Right forelimb (tissue), 1 donor: ENCODE data around the gene PHACTR1.

Source experiments
- DNase-seq: peaks from one replicate; pipeline ENCODE4 v3.0.0-alpha.2; 2018

The PHACTR1 gene

DNA sequence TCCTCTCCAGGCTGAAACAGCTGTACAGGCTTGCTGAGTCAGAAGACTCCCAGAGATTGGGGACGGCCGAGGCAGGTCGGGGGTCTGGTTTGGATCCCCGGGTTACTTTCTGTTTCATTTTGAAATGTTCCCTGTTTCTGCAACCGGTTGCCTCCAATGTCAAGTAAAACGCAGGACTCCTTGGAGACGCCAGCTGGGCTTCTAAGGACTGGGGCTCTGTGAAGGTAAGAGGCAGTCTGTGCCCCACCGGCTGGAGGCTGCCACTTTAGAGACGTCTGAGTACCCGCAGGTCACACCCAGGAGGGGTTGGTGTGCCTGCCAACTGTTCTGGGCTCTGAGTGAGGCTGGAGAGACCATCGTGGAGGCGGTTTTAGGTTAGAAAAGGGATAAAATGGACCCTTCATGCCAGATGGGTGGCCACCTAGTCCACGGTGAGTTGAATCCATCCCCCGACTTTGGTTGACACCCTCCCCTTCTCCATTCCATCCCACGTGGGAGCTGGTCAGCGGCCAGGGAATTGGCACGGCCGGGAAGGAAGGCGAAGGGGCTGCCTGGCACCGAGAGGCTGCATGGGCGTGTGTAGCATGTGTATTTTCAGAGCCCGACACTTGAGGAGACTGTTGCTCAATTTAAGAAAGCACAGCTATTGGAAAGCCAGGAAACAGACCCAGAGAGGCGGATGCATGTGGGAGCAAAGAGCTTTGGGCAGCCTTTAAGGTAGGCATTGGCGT lies 240.9 kb downstream of the PHACTR1 start:
- DNase-seq = peak; percentile 80

DNA sequence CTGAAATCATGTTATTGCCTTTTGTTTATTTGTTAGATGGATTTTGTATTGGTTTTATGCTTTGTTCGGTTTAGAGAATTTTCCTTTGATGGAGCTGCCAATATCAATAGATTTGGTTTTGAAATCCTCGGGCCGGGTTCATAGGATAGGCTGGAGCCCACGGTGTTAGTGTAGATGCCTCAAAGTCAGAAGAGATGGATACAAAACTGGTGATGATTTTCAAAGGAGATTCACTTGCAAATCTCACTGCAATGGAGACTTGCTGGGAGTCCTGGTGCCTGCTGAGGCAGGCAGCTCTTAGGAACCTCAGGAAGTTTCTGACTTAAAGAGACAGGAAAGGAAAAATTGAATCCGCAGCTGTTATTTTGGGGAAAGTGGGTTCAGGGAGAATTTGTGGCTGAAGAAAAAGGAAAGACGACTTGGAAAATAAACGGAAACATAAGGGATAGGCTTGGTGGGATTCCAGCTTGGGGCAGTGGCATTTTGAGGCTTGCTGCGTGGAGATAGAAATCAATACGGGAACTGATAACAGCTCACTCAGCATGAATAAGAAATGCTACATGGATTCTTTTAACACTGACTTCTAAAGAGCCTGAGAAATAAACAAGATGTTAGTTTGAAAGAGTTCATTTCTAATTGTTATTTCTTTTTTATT lies 241.6 kb downstream of the PHACTR1 start:
- no peak for DNase-seq

DNA sequence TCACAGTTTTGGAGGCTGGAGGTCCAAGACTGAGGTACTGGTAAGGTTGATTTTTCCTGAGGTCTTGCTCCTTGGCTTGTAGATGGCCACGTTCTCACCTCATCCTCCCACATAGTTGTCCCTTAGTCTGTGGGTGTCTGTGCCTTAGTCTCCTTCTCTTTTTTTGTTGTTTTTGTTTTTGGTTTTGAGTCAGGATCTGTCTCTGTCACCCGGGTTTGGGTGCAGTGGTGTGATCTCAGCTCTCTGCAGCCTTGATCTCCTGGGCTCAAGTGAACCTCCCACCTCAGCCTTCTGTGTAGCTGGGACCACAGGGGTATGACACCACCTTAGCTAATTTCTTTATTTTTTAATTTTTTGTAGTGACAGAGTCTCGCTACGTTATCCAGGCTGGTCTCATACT lies 245.2 kb downstream of the PHACTR1 start:
- no peak for DNase-seq

DNA sequence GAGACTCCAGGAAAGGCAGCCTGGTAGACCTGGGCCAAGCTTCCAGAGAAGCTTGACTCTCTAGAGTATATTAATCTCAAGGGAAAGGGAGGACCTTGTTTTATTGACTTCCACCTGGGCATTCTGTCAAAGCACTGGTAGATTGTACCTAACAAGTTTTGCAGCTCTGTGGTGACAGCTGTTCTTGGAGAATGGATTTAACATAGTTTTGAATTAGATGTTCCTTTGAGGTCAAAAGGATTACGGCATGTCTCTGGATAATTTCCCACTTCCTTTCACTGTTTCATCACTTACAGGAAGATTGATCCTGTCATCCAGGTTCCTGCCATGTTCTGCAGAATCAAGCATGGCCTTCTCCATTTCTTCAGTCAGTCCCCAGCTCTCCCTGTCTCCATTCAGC lies 246.0 kb downstream of the PHACTR1 start:
- no peak for DNase-seq

DNA sequence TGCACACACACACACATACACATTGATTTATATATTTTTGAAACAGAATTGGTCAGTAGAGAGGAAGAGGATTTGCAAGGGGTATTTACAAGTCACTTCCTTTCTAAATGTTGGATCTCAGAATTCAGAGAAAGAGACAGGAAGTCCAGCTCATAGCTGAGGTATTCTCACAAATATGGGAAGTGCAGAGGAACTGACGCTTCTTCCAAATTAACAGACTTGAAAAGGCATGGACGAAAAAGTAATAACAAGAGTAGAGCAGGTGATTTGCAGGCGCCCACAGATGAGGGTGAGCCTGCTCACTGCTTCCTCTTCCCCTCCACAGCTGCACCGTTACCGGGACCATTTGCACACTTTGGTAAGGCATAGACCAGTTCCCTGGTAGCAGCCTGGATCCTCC lies 246.4 kb downstream of the PHACTR1 start:
- DNase-seq = no peak

DNA sequence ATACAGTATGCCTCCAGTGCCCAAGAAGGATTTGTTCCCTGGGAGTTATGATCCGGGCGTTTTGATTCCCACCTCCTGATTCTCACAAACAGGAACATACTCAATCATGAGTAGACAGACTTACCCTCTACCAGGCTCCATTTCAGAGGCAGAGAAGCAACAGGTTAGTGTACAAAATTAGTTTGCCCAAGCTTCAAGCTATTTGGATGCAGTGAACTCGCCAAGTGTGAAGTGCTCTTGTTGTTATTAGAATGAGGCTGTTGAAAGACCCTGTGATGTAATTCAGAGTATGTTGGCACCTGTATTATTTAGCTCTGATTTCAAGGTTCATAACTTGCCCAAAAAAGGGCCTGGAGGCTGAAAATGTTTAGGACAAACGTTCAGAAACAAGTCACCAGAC lies 247.0 kb downstream of the PHACTR1 start:
- no peak for DNase-seq

DNA sequence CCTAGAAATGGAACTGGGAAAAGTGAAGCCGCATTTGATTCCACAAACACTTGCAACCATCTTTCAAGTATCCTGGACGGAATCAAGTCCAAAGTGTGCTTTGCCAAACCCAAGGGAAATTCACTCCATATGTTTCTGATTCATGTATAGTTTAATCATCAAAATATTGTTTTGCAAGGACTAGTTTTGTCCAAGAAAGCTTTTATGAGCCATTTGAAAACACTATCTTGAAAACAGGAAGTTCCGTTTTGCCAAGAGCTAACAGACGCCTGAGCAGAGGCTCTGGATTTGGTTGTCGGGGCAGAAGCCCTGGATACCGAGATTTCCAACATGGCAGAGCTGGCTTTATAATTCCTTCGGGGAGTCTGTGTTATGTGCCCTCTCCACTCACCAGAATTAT lies 251.1 kb downstream of the PHACTR1 start:
- no peak for DNase-seq

DNA sequence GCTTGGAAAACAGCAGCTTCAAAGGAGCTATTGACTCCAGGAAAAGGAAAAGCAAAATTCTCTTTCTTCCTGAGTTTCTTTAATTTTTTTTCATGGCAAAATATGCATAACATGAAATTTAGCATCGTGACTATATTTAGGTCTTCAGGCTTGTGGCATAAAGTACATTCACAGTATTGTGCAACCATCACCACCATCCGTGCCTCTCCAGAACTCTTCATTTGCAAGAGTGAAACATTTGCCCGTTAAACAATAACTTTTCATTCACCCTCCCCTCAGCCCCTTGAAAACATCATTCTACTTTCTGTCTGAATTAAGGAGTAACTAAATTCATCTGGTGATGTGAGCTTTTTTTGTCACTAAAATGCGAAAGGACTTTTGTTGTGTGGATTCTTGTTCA lies 251.7 kb downstream of the PHACTR1 start:
- no peak for DNase-seq

DNA sequence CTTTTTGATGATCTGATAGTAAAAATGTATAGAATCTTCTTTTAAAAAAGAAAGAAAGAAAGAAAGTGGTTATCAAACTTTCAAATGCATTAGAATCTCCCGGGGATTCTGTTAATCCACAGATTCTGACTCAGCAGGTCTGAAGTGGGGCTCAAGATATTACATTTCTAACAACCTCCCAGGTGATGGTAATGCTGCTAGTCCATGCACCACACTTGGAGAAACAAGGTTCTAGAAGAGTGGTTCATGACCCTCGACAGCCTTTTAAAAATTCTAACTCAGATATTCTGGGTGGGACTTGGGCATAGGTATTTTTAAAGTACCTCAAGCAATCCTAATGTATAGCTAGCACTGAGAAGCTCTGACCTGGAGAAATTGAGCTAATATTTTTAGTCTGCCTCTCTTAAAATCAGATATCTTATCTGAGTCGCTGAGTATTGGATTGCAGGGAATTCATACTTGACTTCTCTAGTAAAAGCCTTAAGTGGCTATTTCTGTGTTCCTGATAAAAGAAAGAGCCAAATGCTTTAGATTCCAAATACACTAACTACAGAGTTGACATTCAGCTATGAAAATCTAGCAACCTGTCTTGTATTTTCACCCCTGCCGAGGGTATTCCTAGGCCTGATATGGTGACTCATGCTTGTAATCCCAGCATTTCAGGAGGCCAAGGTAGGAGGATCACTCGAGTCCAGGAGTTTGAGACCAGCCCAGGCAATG lies 252.4 kb downstream of the PHACTR1 start:
- no peak for DNase-seq

DNA sequence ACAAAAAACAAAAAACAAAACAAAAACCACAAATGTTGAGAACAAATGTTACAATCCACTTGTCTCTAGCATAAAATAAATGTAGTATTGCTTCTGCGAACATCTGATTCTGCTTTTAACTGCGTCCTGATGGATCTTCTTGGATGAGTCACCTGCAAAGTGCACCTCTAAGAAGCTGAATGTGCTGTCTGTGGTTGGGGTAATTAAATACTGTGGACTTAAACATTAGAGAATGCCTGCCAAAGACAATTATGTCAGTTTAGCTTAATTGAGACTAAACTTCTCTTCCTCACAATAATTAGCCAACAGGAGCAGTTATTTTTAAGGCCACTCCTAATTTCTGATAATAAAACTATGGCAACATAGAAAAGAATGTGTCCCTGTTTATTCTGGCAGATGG lies 253.4 kb downstream of the PHACTR1 start:
- no peak for DNase-seq

DNA sequence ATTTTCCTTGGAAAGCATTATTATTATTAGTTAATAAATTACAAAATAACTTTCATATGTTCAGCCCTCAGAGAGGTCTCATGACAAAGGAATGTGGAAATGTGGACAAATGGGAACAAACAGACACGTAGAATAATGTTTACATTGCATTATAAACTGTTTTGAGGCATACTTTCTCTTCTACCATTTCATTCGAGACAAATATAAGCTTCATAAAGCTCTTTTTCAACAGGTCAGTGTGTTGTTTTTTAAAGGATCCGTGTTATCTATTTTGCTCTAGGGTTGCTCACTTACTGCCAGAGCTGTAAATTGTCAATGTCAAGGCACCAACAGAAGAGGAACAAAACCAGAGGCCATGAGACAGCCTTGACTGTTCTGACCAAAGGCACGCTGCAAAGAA lies 256.8 kb downstream of the PHACTR1 start:
- DNase-seq = no peak

DNA sequence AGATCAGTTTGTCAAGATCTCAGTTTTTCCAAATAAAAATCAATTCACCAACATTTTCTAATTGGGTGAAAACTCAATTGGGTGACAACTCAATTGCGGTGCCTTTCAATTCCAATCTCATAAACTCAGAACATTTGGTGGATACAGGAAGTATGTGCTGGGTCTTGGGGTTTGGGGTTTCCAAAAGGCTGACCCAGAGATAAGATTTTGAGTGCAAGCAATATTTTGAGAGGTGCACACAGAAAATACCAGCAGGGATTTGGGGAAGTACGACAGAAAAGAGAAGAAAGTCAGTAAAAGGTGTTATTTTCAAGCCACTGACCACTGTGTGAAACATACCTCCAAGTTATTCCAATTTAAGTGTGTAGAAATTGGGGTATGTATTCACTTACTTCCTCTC lies 258.0 kb downstream of the PHACTR1 start:
- DNase-seq = no peak

DNA sequence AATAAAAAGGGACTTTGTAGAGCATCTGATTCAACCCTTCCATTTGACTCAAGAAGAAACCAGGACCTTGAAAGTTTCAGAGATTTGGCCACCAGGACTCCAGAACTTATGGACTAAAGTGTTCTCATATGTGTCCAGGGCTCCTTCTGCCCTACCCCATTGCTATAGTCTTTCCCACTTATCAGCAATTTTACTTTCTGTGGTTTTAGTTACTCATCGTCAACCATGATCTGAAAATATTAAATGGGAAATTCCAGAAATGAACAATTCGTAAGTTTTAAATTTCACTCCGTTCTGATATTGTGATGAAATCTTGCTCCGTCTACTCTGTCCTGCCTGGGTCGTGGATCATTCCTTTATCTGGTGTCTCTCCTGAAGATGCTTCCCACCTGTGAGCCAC lies 259.8 kb downstream of the PHACTR1 start:
- DNase-seq = no peak

DNA sequence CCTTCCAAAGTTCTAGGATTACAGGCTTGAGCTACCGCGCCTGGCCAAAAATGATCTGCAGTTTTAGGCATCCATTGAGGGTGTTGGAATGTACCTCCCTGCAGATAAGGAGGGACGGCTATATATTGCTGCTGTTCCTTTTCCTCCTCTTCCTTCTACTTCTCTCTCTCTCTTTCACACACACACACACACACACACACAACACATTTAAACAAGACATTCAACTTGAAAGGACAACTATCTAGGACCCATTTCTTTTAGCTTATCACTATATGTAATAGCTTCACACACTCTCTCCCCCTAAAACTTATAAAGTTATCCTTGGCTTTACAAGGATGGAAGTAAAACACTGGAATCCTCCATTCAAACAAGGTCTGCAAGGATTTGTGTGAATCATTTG lies 260.6 kb downstream of the PHACTR1 start:
- no peak for DNase-seq

DNA sequence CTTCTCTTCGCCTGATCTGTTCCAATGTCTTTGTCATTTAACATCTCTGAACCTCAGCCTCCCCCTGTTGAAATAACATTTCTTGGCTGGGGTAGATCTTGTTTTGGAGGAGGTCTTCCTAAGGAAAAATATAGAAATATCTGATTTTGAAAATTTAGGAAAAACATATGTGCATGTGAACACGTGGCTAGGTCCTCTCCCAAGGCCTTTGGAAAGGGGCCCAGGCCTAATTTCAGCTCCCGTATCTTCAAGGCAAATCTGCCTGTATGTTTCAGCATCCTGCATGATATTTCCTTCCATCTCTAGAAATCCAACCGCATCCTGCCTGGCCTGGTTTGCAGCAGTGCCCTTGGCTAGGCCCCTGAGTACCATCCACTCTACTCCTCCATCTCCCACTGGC lies 261.2 kb downstream of the PHACTR1 start:
- peak; percentile 52 for DNase-seq

DNA sequence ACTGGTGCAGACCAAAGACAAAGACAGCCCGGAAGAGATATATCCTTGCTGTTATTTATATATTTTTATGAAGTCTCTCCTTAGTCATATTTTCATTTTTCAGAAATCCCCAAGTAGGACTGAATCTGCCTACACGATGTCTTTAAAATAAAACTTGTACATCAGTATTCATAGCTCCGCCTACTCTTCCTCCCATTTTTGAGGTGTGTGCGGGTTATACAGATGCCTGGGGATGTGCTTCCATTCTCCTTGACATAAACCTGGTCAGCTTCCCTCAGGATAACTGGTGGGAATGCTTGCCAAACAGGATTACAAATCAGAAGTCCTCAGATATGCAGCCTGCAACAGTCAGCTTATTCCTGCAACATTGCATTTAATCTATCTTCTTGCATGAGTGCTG lies 264.2 kb downstream of the PHACTR1 start:
- no peak for DNase-seq

DNA sequence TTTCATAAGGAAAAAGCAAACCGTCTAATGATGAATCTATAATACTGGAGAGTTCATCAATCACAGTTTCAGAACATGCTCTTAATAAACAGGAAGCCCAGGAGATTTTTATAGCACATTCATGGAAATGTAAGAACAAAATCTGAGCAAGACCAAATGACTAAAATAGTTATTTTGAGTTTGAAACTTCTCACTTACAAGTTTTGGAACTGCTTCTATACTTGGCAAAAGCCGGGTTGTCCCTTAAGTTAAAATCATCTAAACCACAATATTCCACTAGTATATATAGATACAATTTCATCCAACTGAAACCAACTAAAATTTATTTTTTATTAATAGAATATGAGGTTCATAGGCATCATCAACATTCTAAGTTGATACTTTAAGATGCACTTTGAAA lies 268.2 kb downstream of the PHACTR1 start:
- DNase-seq = no peak

DNA sequence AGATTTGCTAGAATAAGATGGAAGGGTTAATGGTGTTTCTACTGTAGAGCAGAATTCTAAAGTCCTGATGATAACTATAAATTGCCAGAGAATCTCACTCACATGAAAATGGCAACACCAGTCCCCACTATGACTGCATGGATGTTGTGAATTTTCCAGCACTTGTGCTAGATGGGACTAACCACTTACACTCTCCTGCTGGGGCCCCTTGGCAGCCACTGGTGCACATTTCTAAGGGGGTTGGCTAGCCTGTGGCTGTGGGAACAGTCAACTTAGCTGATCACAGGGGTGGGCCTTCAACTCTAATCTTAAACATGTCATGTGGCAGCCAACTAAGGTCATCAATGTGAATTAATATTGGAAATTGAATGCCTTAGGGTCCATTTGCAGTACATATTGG lies 271.2 kb downstream of the PHACTR1 start:
- no peak for DNase-seq

DNA sequence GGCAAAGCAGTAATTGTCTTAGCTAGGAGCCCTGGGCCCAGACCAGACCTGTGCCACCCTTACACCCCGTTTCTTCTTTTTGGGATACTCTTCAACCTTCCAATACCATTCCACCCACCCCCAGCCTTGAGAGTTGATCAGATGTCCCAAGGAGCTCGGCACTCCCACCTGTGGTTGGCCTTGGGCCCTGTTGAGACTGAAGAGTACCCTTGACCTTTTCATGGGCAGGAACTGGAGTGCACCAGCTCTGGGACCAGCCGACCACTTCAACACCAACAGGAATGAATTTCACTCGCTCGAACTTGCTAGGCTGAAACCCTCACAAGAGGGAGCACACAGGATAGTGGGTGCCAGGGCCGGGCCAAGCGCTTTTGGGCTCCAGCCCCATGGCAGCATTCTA lies 273.6 kb downstream of the PHACTR1 start:
- no peak for DNase-seq

DNA sequence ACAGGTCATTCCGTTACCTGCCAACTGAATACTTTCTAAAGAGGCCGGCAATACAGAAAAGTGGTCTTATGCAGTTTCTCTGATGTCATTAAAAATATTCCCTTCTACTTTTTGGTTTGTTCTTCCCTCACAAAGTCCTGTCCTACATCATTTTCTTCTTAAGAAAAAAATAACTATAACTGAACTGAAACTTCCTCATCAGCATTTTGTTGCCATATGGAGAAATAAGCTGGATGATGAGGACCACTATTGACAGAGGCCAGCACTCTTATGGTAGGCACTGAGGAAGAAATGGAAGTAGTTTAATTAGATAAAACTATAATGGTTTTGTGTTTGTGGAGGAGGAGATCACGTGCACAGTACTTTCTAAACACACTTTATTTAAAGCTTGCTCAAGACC lies 274.9 kb downstream of the PHACTR1 start:
- DNase-seq = no peak

DNA sequence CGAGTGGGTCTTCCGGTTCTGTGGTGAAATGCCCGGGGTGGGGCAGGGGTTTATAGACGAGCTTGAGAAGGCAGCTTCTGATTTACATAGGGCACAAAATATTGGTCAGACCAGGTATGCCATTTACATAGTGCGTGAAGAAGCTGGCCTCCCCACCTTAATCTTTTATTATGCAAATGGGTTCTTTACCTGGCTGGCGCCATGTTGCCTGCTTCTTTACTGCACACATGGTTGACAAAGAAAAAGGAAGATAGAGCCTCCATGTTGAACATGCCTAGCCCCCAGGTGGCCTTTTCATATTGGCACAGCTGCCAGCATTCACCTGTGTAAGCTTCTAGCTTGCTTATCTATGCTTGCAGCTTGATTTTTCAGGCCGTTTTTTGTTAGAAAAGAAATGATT lies 276.2 kb downstream of the PHACTR1 start:
- DNase-seq = no peak

DNA sequence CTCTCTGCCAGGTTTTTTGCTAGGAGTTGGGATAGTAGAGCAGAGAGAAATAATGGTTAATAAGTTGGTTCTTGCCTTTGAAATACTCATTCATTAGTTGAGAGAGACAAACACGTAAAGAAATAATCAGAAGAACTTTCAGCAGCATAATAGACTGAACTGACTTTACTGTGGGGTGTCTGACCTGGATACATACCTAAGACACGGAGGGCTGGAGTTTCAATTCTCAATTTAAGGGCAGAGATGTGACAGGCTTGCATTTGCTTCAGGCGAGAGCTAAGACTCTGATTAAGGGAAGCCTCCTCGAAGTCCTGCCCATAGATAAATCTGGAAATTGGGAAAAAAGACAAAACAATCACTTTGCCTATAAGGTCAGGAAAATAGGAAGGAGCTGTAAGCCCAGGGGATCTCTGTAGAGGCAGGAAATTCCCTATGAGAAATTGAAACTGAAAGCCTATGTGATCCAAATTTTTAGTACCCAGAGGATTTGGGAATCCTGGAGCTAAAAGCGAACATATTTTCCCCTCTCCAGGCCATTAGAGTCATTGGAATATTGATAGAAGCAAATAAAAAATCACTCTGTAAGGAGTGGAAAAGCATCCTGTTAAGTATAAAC lies 276.8 kb downstream of the PHACTR1 start:
- DNase-seq = no peak

DNA sequence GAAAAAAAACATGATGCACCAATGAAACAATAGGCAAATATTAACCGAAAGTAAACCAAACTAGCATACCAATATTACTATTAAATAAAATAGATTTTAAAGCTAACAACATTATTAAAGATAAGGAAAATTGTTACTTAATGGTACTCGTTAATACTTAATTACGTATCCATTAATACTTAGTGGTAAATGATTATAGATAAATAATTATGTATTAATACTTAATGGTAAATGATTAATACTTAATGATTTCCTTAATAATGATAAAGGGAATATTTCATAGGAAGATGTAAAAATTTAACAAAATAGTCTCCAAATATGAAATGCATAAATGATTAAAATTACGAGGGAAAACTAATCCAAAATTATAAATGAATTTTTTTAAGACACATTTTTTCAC lies 278.9 kb downstream of the PHACTR1 start:
- no peak for DNase-seq

DNA sequence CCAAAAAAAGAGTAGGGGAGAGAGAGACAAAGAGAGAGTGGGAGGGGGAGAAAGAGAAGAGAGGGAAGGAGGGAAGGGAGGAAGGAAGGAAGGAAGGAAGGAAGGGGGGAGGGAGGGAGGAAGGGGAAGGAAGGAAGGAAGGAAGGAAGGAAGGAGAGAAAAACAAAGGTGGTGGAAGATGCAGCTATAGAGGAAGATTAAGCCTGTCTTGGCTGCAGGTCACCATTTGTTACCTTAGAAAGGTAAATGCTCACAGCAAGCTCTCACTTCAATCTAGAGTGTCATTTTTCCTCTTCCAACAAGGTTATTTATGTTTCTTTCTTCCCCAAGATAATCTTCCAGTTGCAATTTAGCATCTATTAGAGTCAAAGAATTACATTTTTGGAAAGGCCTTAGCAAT lies 284.0 kb downstream of the PHACTR1 start:
- no peak for DNase-seq
